Liver (tissue), 9 donors: ENCODE measurements around the gene ANKRD33B. TPM values are rescaled to one million over a fixed set of nuclear protein-coding genes. Genes with fewer than 3 reads are reported as not detected.

Experiments used
- DNase-seq: peaks from one replicate; pipeline ENCODE4 v3.0.0-alpha.2; 2017; ENCODE audit warnings: low spot score
- H3K27ac ChIP-seq, 2 donors: one replicate each; pipeline ENCODE4 v1.7.0; 2013; ENCODE audit warnings: inconsistent platforms in 2 of 2, low read length in 2 of 2, control low read depth in 1 of 2, low read depth in 1 of 2, mild to moderate bottlenecking in 1 of 2
- H3K27me3 ChIP-seq, 4 donors: one replicate each; pipeline versions ENCODE4 v1.6.1 to v1.7.0; 2013; ENCODE audit warnings: low read length in 3 of 4, inconsistent platforms in 1 of 4, mild to moderate bottlenecking in 1 of 4, moderate library complexity in 1 of 4; ENCODE audit not compliant: control insufficient read depth in 4 of 4, insufficient read depth in 4 of 4
- H3K36me3 ChIP-seq, 4 donors: one replicate each; pipeline versions ENCODE4 v1.6.1 to v1.7.0; 2013; ENCODE audit warnings: low read length in 3 of 4, mild to moderate bottlenecking in 3 of 4, low read depth in 1 of 4, moderate library complexity in 1 of 4; ENCODE audit not compliant: control insufficient read depth in 4 of 4, insufficient read depth in 3 of 4
- H3K4me1 ChIP-seq, 4 donors: one replicate each; pipeline versions ENCODE4 v1.6.1 to v1.7.0; 2013; ENCODE audit warnings: low read length in 3 of 4, mild to moderate bottlenecking in 3 of 4, moderate library complexity in 1 of 4; ENCODE audit not compliant: control insufficient read depth in 4 of 4, insufficient read depth in 4 of 4
- H3K4me3 ChIP-seq, 3 donors: one replicate each; pipeline versions ENCODE4 v1.6.1 to v1.7.0; 2013; ENCODE audit warnings: low read length in 3 of 3, control low read depth in 1 of 3, low read depth in 1 of 3, mild to moderate bottlenecking in 1 of 3
- H3K9ac ChIP-seq, 2 donors: one replicate each; pipeline ENCODE4 v1.7.0; 2013; ENCODE audit warnings: low read length in 2 of 2, mild to moderate bottlenecking in 2 of 2, moderate library complexity in 2 of 2, control low read depth in 1 of 2, low read depth in 1 of 2
- H3K9me3 ChIP-seq, 4 donors: one replicate each; pipeline versions ENCODE4 v1.6.1 to v1.7.0; 2013; ENCODE audit warnings: low read length in 3 of 4; ENCODE audit not compliant: control insufficient read depth in 4 of 4
- CTCF ChIP-seq: fragments of 150-350 bp; IDR thresholded peaks from 2 replicates; pipeline ENCODE4 v1.5.1; 2017; ENCODE audit warnings: improper control_type of control experiment, low read depth, low read length; ENCODE audit not compliant: missing input control
- EGR1 ChIP-seq, 2 donors: IDR thresholded peaks; 2 replicates each; pipeline ENCODE4 v1.6.1; 2016 to 2018; ENCODE audit warnings: antibody characterized with exemption in 2 of 2, low read depth in 2 of 2
- FOXA1 ChIP-seq: IDR thresholded peaks from 2 replicates; pipeline ENCODE4 v1.6.1; 2016; ENCODE audit warnings: antibody characterized with exemption
- FOXA2 ChIP-seq: IDR thresholded peaks from 2 replicates; pipeline ENCODE4 v1.6.1; 2016; ENCODE audit warnings: antibody characterized with exemption
- GABPA ChIP-seq, 2 donors: IDR thresholded peaks in 1 of 2; conservative IDR thresholded peaks in 1 of 2; 2 replicates each; pipeline ENCODE4 v1.6.1; 2016; ENCODE audit warnings: antibody characterized with exemption in 2 of 2, mild to moderate bottlenecking in 1 of 2, moderate library complexity in 1 of 2
- HNF4A ChIP-seq, 2 donors: conservative IDR thresholded peaks; 2 replicates each; pipeline ENCODE4 v1.6.1; 2016; ENCODE audit warnings: antibody characterized with exemption in 2 of 2, mild to moderate bottlenecking in 2 of 2
- HNF4G ChIP-seq: IDR thresholded peaks from 2 replicates; pipeline ENCODE4 v1.6.1; 2016; ENCODE audit warnings: antibody characterized with exemption
- JUND ChIP-seq, 2 donors: IDR thresholded peaks; 2 replicates each; pipeline ENCODE4 v1.6.1; 2016; ENCODE audit warnings: antibody characterized with exemption in 2 of 2
- MAX ChIP-seq: IDR thresholded peaks from 2 replicates; pipeline ENCODE4 v1.6.1; 2016; ENCODE audit warnings: antibody characterized with exemption
- NR2F2 ChIP-seq: IDR thresholded peaks from 2 replicates; pipeline ENCODE4 v1.6.1; 2016; ENCODE audit warnings: antibody characterized with exemption
- RAD21 ChIP-seq, 2 donors: IDR thresholded peaks; 2 replicates each; pipeline ENCODE4 v1.6.1; 2016; ENCODE audit warnings: antibody characterized with exemption in 2 of 2, mild to moderate bottlenecking in 2 of 2
- REST ChIP-seq: IDR thresholded peaks from 2 replicates; pipeline ENCODE4 v1.6.1; 2016; ENCODE audit warnings: antibody characterized with exemption, mild to moderate bottlenecking
- RXRA ChIP-seq, 2 donors: IDR thresholded peaks; 2 replicates each; pipeline ENCODE4 v1.6.1; 2017 to 2018; ENCODE audit warnings: antibody characterized with exemption in 2 of 2, mild to moderate bottlenecking in 1 of 2
- SP1 ChIP-seq: IDR thresholded peaks from 2 replicates; pipeline ENCODE4 v1.6.1; 2018; ENCODE audit warnings: antibody characterized with exemption, mild to moderate bottlenecking
- TAF1 ChIP-seq: conservative IDR thresholded peaks from 2 replicates; pipeline ENCODE4 v1.6.1; 2016; ENCODE audit warnings: antibody characterized with exemption, mild to moderate bottlenecking
- ZBTB33 ChIP-seq: IDR thresholded peaks from 2 replicates; pipeline ENCODE4 v1.6.1; 2016; ENCODE audit warnings: antibody characterized with exemption
- WGBS: extraction: QIAGEN DNeasy Blood & Tissue Kit; methylation state at CpG from one replicate; pipeline ENCODE4 v1.1.7; 2013; 5-methylcytosine and 5-hydroxymethylcytosine counted together
- polyA plus RNA-seq, 2 donors: library from polyadenylated mRNA; stranded (reverse) in 1 of 2; unstranded in 1 of 2; fragments of 200-250 nt in 1 of 2; fragments of >200 nt in 1 of 2; fragmentation: Nextera tagmentation in 1 of 2; extraction: Ambion mirVana in 1 of 2; gene quantifications; one replicate each; pipeline versions ENCODE4 v1.2.1 to v1.2.3, GENCODE V29; 2013 to 2015
- total RNA-seq, 2 donors: library from RNA; depleted of rRNA; stranded (reverse); fragments of >200 nt; gene quantifications; one replicate each; pipeline ENCODE4 v1.2.3, GENCODE V29; 2014
- donor health status: healthy.
- donor health status: healthy.
- donor health status: healthy.
- donor health status: healthy.
- donor health status: healthy.

The ANKRD33B gene
- total and polyA plus RNA-seq, 4 donors: 0.09 to 1.9 (median 0.25) TPM; not detected in 1

- H3K27ac ChIP-seq: no peak overlapping the region
- H3K9ac ChIP-seq: no peak overlapping the region
- 83% methylated on average over 9 of the region's 9 CpGs for WGBS
- no peaks in the 10 kb centered on the region for H3K9me3 ChIP-seq
- no peak overlapping the region for H3K4me3 ChIP-seq
- TF ChIP-seq FOXA1: no peak
- TF ChIP-seq JUND (IDR thresholded peaks at IDR 0.05): no peak
- TF ChIP-seq FOXA2: no peak
- TF ChIP-seq NR2F2: no peak
- TF ChIP-seq RAD21 (IDR thresholded peaks at IDR 0.05): no peak
- no peak for TF ChIP-seq HNF4A (conservative IDR thresholded peaks at IDR 0.05)
- TF ChIP-seq ZBTB33: no peak
- no peak for TF ChIP-seq CTCF
- TF ChIP-seq MAX: no peak
- TF ChIP-seq EGR1 (IDR thresholded peaks at IDR 0.05; ENCODE audit: low read depth in 2 of 2): no peak
- TF ChIP-seq GABPA (IDR thresholded peaks at IDR 0.05 in 1 of 2, conservative IDR thresholded peaks at IDR 0.05 in 1 of 2): no peak
- TF ChIP-seq RXRA (IDR thresholded peaks at IDR 0.05): no peak
- no peak for TF ChIP-seq SP1
- TF ChIP-seq TAF1: no peak
- H3K36me3 ChIP-seq: peaks cover under 1 to 13% (median 5%) of the 10 kb centered on the region in 4 donors
- H3K4me1 ChIP-seq: peaks cover 1 to 22% (median 14%) of the 10 kb centered on the region in 4 donors
- DNase-seq: no peak
- H3K27me3 ChIP-seq: no peaks in the 10 kb centered on the region
Observed at GRCh38 chr5:10673407-10673806, 109.5 kb downstream of the ANKRD33B start.

GRCh38 chr5:10674096-10674495 is 110.2 kb downstream of the ANKRD33B start:
- H3K9ac ChIP-seq: no peak overlapping the region
- DNase-seq: no peak
- no peaks in the 10 kb centered on the region for H3K9me3 ChIP-seq
- H3K36me3 ChIP-seq: peaks cover 2 to 18% (median 5%) of the 10 kb centered on the region in 4 donors
- WGBS: 88% methylated on average over 11 of the region's 11 CpGs
- H3K27ac ChIP-seq: no peak overlapping the region
- H3K27me3 ChIP-seq: no peaks in the 10 kb centered on the region
- TF ChIP-seq FOXA2 (no peak), HNF4G (no peak), REST (no peak), SP1 (no peak), EGR1 (IDR thresholded peaks at IDR 0.05; ENCODE audit: low read depth in 2 of 2) (no peak), FOXA1 (no peak), GABPA (IDR thresholded peaks at IDR 0.05 in 1 of 2, conservative IDR thresholded peaks at IDR 0.05 in 1 of 2) (no peak), MAX (no peak), RXRA (IDR thresholded peaks at IDR 0.05) (no peak), ZBTB33 (no peak), TAF1 (no peak)
- peaks cover 1 to 22% (median 14%) of the 10 kb centered on the region in 4 donors for H3K4me1 ChIP-seq
- H3K4me3 ChIP-seq: no peak overlapping the region
